Keratinocyte (primary cell): ENCODE measurements around the gene HOXB5. TPM values are rescaled to one million over a fixed set of nuclear protein-coding genes. Genes with fewer than 3 reads are reported as not detected.

Experiments
- DNase-seq: peaks from one replicate; pipeline ENCODE4 v3.0.0-alpha.2; 2011; ENCODE audit warnings: low read depth, missing footprints, low spot score
- FAIRE-seq: peaks from 2 replicates; lab custom pipeline; 2011; peaks lifted over from hg19 to GRCh38; lab: Jason Lieb, UNC
- H2AFZ ChIP-seq: 2 replicates; pipeline ENCODE4 v1.6.0; 2012; ENCODE audit warnings: low read length, control low read depth, inconsistent platforms; ENCODE audit not compliant: control insufficient read depth
- H3K27ac ChIP-seq: 2 replicates; pipeline ENCODE4 v1.5.1; 2011; ENCODE audit warnings: low read length; ENCODE audit not compliant: control insufficient read depth, insufficient read depth
- H3K27me3 ChIP-seq: 3 replicates; pipeline ENCODE4 v1.6.0; 2011; ENCODE audit warnings: low read length; ENCODE audit not compliant: control insufficient read depth, insufficient read depth; ENCODE audit errors: extremely low read depth
- H3K36me3 ChIP-seq, 2 experiments: 2 replicates in 1 of 2; 3 replicates in 1 of 2; pipeline ENCODE4 v1.5.1; 2011; ENCODE audit warnings: low read length in 2 of 2, mild to moderate bottlenecking in 1 of 2; ENCODE audit not compliant: control insufficient read depth in 2 of 2, insufficient read depth in 2 of 2; ENCODE audit errors: extremely low read depth in 1 of 2
- H3K4me1 ChIP-seq: 3 replicates; pipeline ENCODE4 v1.5.1; 2011; ENCODE audit warnings: low read length; ENCODE audit not compliant: control insufficient read depth, insufficient read depth; ENCODE audit errors: extremely low read depth
- H3K4me2 ChIP-seq: 3 replicates; pipeline ENCODE4 v1.6.0; 2011; ENCODE audit warnings: low read depth, low read length; ENCODE audit not compliant: control insufficient read depth, insufficient read depth; ENCODE audit errors: extremely low read depth
- H3K4me3 ChIP-seq, 3 experiments: fragments of 200-600 bp in 1 of 3; sonication (generic) in 1 of 3; 2 replicates in 2 of 3; 3 replicates in 1 of 3; pipeline ENCODE4 v1.5.1; 2011 to 2016; ENCODE audit warnings: low read length in 3 of 3, mild to moderate bottlenecking in 3 of 3, control low read depth in 2 of 3, inconsistent platforms in 1 of 3, low read depth in 1 of 3, mixed read lengths in 1 of 3, mixed run types in 1 of 3, moderate library complexity in 1 of 3; ENCODE audit not compliant: control insufficient read depth in 2 of 3, insufficient read depth in 2 of 3; ENCODE audit errors: extremely low read depth in 1 of 3
- H3K79me2 ChIP-seq: 2 replicates; pipeline ENCODE4 v1.6.0; 2012; ENCODE audit warnings: low read length; ENCODE audit not compliant: control insufficient read depth, insufficient read depth
- H3K9ac ChIP-seq: 3 replicates; pipeline ENCODE4 v1.6.0; 2011; ENCODE audit warnings: low read length; ENCODE audit not compliant: control insufficient read depth, insufficient read depth; ENCODE audit errors: extremely low read depth
- H3K9me1 ChIP-seq: 3 replicates; pipeline ENCODE4 v1.6.0; 2011; ENCODE audit warnings: low read length; ENCODE audit not compliant: control insufficient read depth, insufficient read depth; ENCODE audit errors: extremely low read depth
- H3K9me3 ChIP-seq: 2 replicates; pipeline ENCODE4 v1.5.1; 2012; ENCODE audit warnings: low read depth, low read length; ENCODE audit not compliant: control insufficient read depth
- H4K20me1 ChIP-seq: 3 replicates; pipeline ENCODE4 v1.6.0; 2011; ENCODE audit warnings: low read length; ENCODE audit not compliant: control insufficient read depth, insufficient read depth; ENCODE audit errors: extremely low read depth
- CTCF ChIP-seq, 3 experiments: IDR thresholded peaks in 1 of 3; conservative IDR thresholded peaks in 1 of 3; optimal IDR thresholded peaks in 1 of 3; 2 replicates in 2 of 3; 3 replicates in 1 of 3; pipeline versions ENCODE3 to v1.5.1; 2011; ENCODE audit warnings: low read length in 3 of 3, mild to moderate bottlenecking in 3 of 3, moderate library complexity in 2 of 3, control low read depth in 1 of 3, inconsistent platforms in 1 of 3; ENCODE audit not compliant: insufficient read depth in 2 of 3; ENCODE audit errors: extremely low read depth in 1 of 3
- EZH2 ChIP-seq: IDR thresholded peaks from one replicate; pipeline ENCODE4 v1.6.1; 2012; ENCODE audit warnings: inconsistent platforms, mild to moderate bottlenecking, low read length, moderate library complexity
- dilution Hi-C: fragments of 300-500 bp; cut with MboI; formaldehyde crosslinking; loops from one replicate; pipeline ENCODE4 v1.7.0; 2020; ENCODE audit warnings: low sequenced_read_pairs; ENCODE audit not compliant: extremely low pct_ligation_motif_present
- polyA plus RNA-seq, 5 experiments: library from polyadenylated mRNA; depleted of rRNA in 3 of 5; stranded (reverse) in 3 of 5; stranded (forward) in 1 of 5; unstranded in 1 of 5; fragments of >200 nt; gene quantifications; 1 replicate in 1 of 5; 2 replicates in 3 of 5; 3 replicates in 1 of 5; pipeline versions ENCODE4 v1.2.1 to v1.2.3, GENCODE V29; 2011 to 2012; ENCODE audit warnings: missing spikeins in 2 of 5, low read depth in 1 of 5, low replicate concordance in 1 of 5

The HOXB5 gene
- polyA plus RNA-seq, 1 donor (not counting 4 experiments of a cell fraction or from before 2014, with no cell fraction given) = not detected

GRCh38 chr17:48616717-48617470, 23.3 kb upstream of the HOXB5 start:
- Histone ChIP-seq H3K9me3 (no peaks in the 10 kb centered on the region), H3K4me1 (peaks cover 4% of the 10 kb centered on the region), H2AFZ (no peak overlapping the region), H3K4me3 (no peak overlapping the region), H4K20me1 (no peaks in the 10 kb centered on the region), H3K36me3 (no peaks in the 10 kb centered on the region), H3K4me2 (no peak overlapping the region), H3K27me3 (peaks cover 99% of the 10 kb centered on the region), H3K79me2 (no peaks in the 10 kb centered on the region), H3K9ac (no peak overlapping the region), H3K9me1 (peaks cover 2% of the 10 kb centered on the region), H3K27ac (no peak overlapping the region)
- DNase-seq = no peak
- dilution Hi-C loops = no loop called here
- TF ChIP-seq EZH2 (no peak), CTCF (optimal IDR thresholded peaks at IDR 0.05 in 1 of 3, IDR thresholded peaks at IDR 0.05 in 1 of 3, conservative IDR thresholded peaks at IDR 0.05 in 1 of 3; ENCODE audit: extremely low read depth in 1 of 3, insufficient read depth in 2 of 3, low read length in 3 of 3) (no peak)
- no peak for FAIRE-seq

- no peaks in the 10 kb centered on the region for H4K20me1 ChIP-seq
- no peak overlapping the region for H2AFZ ChIP-seq
- no peak overlapping the region for H3K27ac ChIP-seq
- peaks cover 6% of the 10 kb centered on the region for H3K4me1 ChIP-seq
- H3K36me3 ChIP-seq = no peaks in the 10 kb centered on the region
- H3K27me3 ChIP-seq = peaks cover 99% of the 10 kb centered on the region
- no peak for DNase-seq
- TF ChIP-seq EZH2 = no peak
- TF ChIP-seq CTCF (optimal IDR thresholded peaks at IDR 0.05 in 1 of 3, IDR thresholded peaks at IDR 0.05 in 1 of 3, conservative IDR thresholded peaks at IDR 0.05 in 1 of 3; ENCODE audit: extremely low read depth in 1 of 3, insufficient read depth in 2 of 3, low read length in 3 of 3) = no peak
- no peak overlapping the region for H3K9ac ChIP-seq
- H3K79me2 ChIP-seq = no peaks in the 10 kb centered on the region
- H3K9me3 ChIP-seq = no peaks in the 10 kb centered on the region
- no peak overlapping the region for H3K4me2 ChIP-seq
- no peak overlapping the region for H3K4me3 ChIP-seq
- FAIRE-seq = no peak
- dilution Hi-C loops = no loop called here
- H3K9me1 ChIP-seq = peaks cover 2% of the 10 kb centered on the region
These were observed 22.6 kb upstream of the HOXB5 start for GRCh38 chr17:48615963-48616716.
